ENCODE data around the gene FGFBP3. TPM values are rescaled to one million over a fixed set of nuclear protein-coding genes. Genes with fewer than 3 reads are reported as not detected.
A peak's percentile ranks its signal among the peaks of the same experiment; 100 is the strongest.

FGFBP3 gene
- polyA plus RNA-seq, 2 of the 4 experiments (the other 2 are of a cell fraction) = 0.70 to 2.7 TPM

DNA sequence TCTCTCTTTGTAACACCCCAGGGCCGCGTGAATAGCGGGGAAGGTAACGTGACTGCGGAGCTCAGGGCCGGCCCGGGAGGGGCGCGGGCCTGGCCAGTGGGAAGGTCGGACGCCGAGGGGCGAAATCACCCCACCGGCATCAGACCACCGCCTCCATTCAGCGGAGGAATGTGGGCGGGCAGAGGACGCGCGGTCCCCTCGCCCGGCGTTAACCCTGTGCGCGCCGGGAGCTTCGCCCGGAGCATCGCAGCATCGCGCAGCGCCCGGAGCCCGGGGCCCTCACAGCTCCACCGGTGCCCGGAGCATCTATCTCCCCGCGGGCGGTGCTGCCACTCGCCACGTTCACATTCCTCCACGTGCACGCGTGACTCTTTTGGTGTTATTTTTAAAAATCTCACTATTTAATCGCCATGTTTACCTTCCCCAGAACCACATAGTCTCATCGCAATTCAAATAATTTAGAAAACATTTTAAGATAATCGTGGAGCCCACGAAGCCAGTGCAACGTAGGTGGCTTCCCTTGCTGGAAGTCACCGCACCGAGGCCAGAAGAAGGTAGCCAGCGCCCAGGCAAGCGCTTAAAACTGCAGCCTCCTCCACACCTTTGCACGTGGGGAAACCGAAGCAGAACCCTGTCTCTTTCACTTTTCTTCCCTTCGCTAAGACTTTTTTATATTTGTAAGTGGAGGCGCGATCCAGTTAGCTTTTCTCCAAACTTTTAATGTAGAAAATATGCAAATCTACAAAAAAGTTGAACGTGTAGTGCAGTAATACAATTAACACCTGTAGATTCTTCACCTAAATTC lies 21.8 kb downstream of the FGFBP3 start:
- H3K27ac ChIP-seq = peak overlapping the region; percentile 55 to 78; a peak in 5 of 6 replicates

DNA sequence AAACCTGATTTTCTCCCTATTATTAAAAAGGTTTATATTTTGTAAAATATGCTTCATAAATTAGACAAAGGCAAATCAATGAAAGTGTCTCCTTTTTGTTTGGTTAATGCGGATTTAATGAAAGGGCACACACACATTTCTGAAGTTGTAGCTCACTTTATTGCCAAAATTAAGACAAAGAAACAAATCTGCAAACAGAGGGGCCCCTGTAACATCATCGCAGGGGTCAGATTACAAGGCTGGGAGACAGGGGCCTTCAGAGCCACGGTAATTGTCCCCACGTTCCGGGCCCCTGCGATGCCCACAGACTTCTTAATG lies 22.4 kb downstream of the FGFBP3 start:
- Histone ChIP-seq H3K4me2 (peak overlapping the region; percentile 94), H3K27ac (peak overlapping the region; percentile 55 to 78; a peak in 5 of 6 replicates), H3K9me3 (no peaks in the 10 kb centered on the region), H3K4me1 (peaks cover 16% of the 10 kb centered on the region), H3K4me3 (peak overlapping the region; percentile 50)
- FAIRE-seq (no peak), ATAC-seq (no peak), DNase-seq (ENCODE audit: low read depth in 1 of 2, low spot score in 1 of 2) (no peak)
- WGBS (ENCODE audit: missing lambda C conversion rate) = 23% methylated on average over 6 of the region's 6 CpGs
- CTCF ChIA-PET = interaction anchor here (0.6 to 1.1 kb wide), 4 partner anchors 12 to 1119 kb away, joined by 3 to 4 read pairs (median 3); no protein-coding TSS in a partner anchor
- POLR2A ChIA-PET = interaction anchor here (0.8 to 1.2 kb wide), 3 partner anchors 21 to 89 kb away, joined by 3 to 4 read pairs (median 3); no protein-coding TSS in a partner anchor
- TF ChIP-seq RFX5 (IDR thresholded peaks at IDR 0.05) (no peak), CBX8 (IDR thresholded peaks at IDR 0.05) (no peak), JUN (IDR thresholded peaks at IDR 0.05) (no peak), EHMT2 (IDR thresholded peaks at IDR 0.05; ENCODE audit: low read depth) (no peak), ZC3H11A (IDR thresholded peaks at IDR 0.05) (no peak), BHLHE40 (IDR thresholded peaks at IDR 0.05; ENCODE audit: low read depth, low read length) (no peak), KDM5A (IDR thresholded peaks at IDR 0.05) (no peak), SMC3 (IDR thresholded peaks at IDR 0.05) (no peak), PHF8 (IDR thresholded peaks at IDR 0.05; ENCODE audit: borderline replicate concordance, low read depth) (no peak), CHD4 (IDR thresholded peaks at IDR 0.05; ENCODE audit: borderline replicate concordance) (no peak), EP300 (IDR thresholded peaks at IDR 0.05) (no peak), CBX2 (IDR thresholded peaks at IDR 0.05; ENCODE audit: borderline replicate concordance, low read depth) (no peak), KDM1A (IDR thresholded peaks at IDR 0.05; ENCODE audit: low read depth) (no peak), MYC (IDR thresholded peaks at IDR 0.05; ENCODE audit: borderline replicate concordance, low read length) (no peak), FOSB (CRISPR knock-in tag; IDR thresholded peaks at IDR 0.05) (no peak)
- TF ChIP-seq, protein P1, sequence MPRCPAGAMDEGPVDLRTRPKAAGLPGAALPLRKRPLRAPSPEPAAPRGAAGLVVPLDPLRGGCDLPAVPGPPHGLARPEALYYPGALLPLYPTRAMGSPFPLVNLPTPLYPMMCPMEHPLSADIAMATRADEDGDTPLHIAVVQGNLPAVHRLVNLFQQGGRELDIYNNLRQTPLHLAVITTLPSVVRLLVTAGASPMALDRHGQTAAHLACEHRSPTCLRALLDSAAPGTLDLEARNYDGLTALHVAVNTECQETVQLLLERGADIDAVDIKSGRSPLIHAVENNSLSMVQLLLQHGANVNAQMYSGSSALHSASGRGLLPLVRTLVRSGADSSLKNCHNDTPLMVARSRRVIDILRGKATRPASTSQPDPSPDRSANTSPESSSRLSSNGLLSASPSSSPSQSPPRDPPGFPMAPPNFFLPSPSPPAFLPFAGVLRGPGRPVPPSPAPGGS (IDR thresholded peaks at IDR 0.05) = no peak
- TF ChIP-seq, protein P2, sequence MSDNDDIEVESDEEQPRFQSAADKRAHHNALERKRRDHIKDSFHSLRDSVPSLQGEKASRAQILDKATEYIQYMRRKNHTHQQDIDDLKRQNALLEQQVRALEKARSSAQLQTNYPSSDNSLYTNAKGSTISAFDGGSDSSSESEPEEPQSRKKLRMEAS (IDR thresholded peaks at IDR 0.05) = no peak
- TF ChIP-seq, protein P3, sequence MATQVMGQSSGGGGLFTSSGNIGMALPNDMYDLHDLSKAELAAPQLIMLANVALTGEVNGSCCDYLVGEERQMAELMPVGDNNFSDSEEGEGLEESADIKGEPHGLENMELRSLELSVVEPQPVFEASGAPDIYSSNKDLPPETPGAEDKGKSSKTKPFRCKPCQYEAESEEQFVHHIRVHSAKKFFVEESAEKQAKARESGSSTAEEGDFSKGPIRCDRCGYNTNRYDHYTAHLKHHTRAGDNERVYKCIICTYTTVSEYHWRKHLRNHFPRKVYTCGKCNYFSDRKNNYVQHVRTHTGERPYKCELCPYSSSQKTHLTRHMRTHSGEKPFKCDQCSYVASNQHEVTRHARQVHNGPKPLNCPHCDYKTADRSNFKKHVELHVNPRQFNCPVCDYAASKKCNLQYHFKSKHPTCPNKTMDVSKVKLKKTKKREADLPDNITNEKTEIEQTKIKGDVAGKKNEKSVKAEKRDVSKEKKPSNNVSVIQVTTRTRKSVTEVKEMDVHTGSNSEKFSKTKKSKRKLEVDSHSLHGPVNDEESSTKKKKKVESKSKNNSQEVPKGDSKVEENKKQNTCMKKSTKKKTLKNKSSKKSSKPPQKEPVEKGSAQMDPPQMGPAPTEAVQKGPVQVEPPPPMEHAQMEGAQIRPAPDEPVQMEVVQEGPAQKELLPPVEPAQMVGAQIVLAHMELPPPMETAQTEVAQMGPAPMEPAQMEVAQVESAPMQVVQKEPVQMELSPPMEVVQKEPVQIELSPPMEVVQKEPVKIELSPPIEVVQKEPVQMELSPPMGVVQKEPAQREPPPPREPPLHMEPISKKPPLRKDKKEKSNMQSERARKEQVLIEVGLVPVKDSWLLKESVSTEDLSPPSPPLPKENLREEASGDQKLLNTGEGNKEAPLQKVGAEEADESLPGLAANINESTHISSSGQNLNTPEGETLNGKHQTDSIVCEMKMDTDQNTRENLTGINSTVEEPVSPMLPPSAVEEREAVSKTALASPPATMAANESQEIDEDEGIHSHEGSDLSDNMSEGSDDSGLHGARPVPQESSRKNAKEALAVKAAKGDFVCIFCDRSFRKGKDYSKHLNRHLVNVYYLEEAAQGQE (IDR thresholded peaks at IDR 0.05) = no peak

More for the DNA sequence above, 21.8 kb downstream of the FGFBP3 start:
- 7% methylated on average over 52 of the region's 59 CpGs for WGBS (ENCODE audit: missing lambda C conversion rate)
- Histone ChIP-seq H3K4me1 (peaks cover 17% of the 10 kb centered on the region), H3K4me3 (peak overlapping the region; percentile 50), H3K9me3 (no peaks in the 10 kb centered on the region), H3K4me2 (peak overlapping the region; percentile 94)
- peak; percentile 37 to 57 for DNase-seq (ENCODE audit: low read depth in 1 of 2, low spot score in 1 of 2)
- TF ChIP-seq MAZ (IDR thresholded peaks at IDR 0.05; ENCODE audit: borderline replicate concordance, low read depth, low read length) (no peak), HOXB5 (CRISPR knock-in tag; IDR thresholded peaks at IDR 0.05) (0 out of 2 replicates have a peak, but pooled peaks have one; percentile 63), RARB (CRISPR knock-in tag; IDR thresholded peaks at IDR 0.05) (no peak), FOXS1 (CRISPR knock-in tag; IDR thresholded peaks at IDR 0.05) (0 out of 2 replicates have a peak, but pooled peaks have one; percentile 30), CEBPB (IDR thresholded peaks at IDR 0.05) (no peak), ZNF302 (CRISPR knock-in tag; IDR thresholded peaks at IDR 0.05) (no peak), HDAC2 (IDR thresholded peaks at IDR 0.05) (no peak; the same call in 1 of the 2 replicates)
- TF ChIP-seq, protein P4, sequence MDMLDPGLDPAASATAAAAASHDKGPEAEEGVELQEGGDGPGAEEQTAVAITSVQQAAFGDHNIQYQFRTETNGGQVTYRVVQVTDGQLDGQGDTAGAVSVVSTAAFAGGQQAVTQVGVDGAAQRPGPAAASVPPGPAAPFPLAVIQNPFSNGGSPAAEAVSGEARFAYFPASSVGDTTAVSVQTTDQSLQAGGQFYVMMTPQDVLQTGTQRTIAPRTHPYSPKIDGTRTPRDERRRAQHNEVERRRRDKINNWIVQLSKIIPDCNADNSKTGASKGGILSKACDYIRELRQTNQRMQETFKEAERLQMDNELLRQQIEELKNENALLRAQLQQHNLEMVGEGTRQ (IDR thresholded peaks at IDR 0.05) = peak; percentile 31; the same call in 1 of the 2 replicates
- TF ChIP-seq, protein P5, sequence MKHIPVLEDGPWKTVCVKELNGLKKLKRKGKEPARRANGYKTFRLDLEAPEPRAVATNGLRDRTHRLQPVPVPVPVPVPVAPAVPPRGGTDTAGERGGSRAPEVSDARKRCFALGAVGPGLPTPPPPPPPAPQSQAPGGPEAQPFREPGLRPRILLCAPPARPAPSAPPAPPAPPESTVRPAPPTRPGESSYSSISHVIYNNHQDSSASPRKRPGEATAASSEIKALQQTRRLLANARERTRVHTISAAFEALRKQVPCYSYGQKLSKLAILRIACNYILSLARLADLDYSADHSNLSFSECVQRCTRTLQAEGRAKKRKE (CRISPR knock-in tag; IDR thresholded peaks at IDR 0.05; ENCODE audit: low read depth) = no peak
- TF ChIP-seq, protein P6, sequence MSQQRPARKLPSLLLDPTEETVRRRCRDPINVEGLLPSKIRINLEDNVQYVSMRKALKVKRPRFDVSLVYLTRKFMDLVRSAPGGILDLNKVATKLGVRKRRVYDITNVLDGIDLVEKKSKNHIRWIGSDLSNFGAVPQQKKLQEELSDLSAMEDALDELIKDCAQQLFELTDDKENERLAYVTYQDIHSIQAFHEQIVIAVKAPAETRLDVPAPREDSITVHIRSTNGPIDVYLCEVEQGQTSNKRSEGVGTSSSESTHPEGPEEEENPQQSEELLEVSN (IDR thresholded peaks at IDR 0.05; ENCODE audit: borderline replicate concordance, low read depth) = peak; percentile 83
- TF ChIP-seq, protein P2 (IDR thresholded peaks at IDR 0.05) = peak; percentile 82
- TF ChIP-seq, protein P1 (IDR thresholded peaks at IDR 0.05) = no peak
- POLR2A ChIA-PET = interaction anchor here (0.8 to 1.2 kb wide), 3 partner anchors 20 to 90 kb away, joined by 3 to 4 read pairs (median 3); no protein-coding TSS in a partner anchor
- FAIRE-seq = no peak
- ATAC-seq = peak; percentile 77 to 87
- CTCF ChIA-PET = interaction anchor here (0.6 to 1.1 kb wide), 3 partner anchors 11 to 51 kb away, joined by 3 read pairs; no protein-coding TSS in a partner anchor

All from A549 (cell line).